GM18526 (cell line): ENCODE measurements around the gene CRY2.

ENCODE experiments used
- POLR2A ChIP-seq: IDR thresholded peaks from 3 replicates; pipeline ENCODE4 v1.6.1; 2011; ENCODE audit not compliant: insufficient read length; ENCODE audit errors: extremely low read depth

CRY2 gene

DNA sequence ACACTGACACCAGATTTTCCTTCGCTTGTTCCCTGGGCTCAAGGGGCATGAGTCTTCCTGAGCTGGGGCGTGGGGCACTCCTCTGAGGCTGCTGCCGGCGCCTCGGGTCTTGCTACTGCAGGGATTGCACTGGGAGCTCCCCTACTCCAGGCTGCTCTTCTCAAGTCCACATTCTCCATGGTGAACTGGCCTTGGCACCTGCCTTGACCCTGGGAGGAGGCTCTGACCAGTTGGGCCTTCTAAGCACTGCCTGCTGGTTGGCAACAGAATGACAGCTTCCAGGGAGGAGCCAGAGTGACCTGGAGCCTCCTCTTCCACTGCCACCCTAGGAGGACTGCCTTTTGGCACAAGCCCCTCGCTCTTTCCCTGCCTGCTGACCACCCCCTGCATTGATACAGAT is 50.3 kb downstream of the CRY2 start:
- TF ChIP-seq POLR2A: no peak

DNA sequence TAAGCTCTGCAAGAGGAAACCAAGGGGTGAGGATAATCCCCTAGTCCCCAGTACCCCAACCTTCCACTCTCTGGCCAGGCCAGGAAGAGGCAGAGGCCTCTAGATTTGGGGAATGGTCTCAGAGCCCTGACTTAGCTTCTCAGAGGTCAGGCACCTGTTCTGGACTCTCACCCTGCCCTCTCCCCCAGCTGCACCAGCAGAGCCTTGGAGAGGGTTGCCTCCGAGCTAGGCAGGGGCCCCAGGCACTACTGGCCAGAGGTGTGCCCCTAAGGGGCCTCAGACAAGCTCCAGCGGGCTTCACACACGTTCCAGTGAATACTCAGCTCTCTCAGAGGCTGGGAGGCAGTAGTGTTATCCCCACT is 51.8 kb downstream of the CRY2 start:
- no peak for TF ChIP-seq POLR2A

DNA sequence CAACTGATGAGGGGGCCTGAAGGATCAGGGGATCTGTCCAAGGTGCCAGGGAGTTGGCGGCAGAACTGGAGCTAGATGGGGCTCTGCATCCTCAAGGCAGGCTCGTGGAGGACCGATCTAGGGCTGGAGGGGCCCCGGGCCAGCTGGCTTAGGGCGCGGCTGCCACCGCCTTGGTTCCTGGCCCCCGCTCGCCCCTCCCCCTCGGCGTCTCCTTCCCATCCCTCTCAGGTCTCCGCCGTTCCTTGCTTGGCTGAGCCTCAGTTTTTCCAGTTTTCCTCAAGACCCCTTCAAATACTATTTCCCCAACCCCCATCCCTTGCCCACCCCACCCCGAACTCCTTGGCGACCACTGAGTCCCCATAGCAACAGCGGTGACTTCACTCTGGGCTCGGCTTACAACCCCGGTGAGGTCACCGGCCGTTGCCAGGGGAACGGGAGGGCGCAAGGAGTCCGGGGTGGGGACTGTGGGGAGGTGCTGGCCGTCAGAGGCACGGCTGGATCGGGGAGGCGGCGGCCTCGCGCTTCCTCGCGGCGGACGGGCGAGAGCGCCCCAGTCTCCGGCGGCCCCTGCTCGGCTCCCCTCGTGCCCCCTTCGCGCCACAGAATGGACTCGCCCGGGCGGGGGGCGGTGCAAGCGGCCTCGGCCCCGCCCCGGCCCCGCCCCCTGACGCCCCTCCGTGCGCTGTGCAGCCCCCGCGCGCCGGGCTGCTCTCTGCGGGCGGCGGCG is 52.3 kb downstream of the CRY2 start:
- no peak for TF ChIP-seq POLR2A

DNA sequence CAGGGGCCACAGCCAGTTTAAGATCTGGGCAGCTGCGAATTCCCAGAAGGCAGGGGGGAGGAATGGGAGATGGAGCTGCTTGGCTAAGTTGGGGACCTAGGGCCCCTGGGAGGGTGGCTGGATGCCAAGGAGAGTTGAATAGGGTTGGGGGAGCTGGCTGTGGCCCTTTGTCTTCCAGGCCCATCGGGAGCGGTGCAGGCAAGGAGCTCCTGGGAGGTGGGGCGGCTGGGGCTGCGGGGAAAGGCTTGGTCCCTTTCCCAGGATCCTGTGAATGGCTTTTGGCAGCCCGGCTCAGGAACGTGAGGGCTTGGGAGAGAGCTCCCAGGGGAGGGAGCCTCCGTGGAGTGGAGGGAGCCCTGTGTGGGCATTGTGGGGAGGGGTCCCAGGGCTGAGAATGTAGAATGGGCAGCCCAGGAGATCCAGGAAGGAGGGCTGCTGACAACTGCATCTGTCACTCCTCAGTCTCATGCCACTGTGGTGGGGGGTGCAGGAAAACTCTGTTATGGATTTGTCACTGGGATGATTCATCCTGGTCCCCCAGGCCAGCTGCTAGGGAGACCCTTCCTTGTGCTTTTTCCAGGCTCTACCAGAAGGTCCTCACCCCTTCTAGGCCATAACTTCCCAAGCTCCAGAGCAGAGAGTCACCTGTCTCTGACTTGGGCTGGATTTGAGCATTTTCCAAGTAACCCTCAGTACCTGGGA is 53.8 kb downstream of the CRY2 start:
- no peak for TF ChIP-seq POLR2A

DNA sequence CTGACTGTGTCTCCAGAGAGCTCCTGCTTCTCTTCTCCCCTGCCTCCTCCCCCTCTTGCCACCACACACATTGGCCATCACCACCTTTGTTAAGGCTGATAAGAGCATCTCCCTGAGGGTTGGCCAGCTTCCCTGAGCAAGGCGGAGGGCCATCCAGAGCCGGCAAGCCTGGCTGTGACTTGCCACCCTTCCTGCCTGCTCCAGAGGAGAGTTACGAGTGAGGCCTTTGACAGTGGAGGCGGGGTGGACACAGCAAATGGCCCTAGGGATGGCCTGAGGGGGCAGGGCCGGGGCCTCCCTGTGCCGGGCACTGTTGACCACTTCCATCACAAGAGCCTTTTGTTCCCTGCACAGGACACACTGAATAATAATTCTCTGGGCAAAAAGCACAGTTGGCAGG is 54.4 kb downstream of the CRY2 start:
- TF ChIP-seq POLR2A: no peak

DNA sequence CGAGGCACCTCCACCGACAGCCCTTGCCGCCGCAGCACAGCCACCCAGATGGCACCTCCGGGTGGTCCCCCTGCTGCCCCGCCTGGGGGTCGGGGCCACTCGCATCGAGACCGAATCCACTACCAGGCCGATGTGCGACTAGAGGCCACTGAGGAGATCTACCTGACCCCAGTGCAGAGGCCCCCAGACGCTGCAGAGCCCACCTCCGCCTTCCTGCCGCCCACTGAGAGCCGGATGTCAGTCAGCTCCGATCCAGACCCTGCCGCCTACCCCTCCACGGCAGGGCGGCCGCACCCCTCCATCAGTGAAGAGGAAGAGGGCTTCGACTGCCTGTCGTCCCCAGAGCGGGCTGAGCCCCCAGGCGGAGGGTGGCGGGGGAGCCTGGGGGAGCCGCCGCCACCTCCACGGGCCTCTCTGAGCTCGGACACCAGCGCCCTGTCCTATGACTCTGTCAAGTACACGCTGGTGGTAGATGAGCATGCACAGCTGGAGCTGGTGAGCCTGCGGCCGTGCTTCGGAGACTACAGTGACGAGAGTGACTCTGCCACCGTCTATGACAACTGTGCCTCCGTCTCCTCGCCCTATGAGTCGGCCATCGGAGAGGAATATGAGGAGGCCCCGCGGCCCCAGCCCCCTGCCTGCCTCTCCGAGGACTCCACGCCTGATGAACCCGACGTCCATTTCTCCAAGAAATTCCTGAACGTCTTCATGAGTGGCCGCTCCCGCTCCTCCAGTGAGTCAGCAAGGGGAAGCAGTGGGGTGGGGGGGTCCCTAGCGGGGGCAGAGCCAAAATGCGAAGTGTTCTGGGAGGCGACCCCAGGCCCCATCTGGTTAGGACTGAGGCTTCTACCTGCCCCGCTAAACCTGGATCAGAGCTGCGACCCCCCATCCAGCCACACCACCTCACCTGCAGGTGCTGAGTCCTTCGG is 55.4 kb downstream of the CRY2 start:
- TF ChIP-seq POLR2A: no peak

DNA sequence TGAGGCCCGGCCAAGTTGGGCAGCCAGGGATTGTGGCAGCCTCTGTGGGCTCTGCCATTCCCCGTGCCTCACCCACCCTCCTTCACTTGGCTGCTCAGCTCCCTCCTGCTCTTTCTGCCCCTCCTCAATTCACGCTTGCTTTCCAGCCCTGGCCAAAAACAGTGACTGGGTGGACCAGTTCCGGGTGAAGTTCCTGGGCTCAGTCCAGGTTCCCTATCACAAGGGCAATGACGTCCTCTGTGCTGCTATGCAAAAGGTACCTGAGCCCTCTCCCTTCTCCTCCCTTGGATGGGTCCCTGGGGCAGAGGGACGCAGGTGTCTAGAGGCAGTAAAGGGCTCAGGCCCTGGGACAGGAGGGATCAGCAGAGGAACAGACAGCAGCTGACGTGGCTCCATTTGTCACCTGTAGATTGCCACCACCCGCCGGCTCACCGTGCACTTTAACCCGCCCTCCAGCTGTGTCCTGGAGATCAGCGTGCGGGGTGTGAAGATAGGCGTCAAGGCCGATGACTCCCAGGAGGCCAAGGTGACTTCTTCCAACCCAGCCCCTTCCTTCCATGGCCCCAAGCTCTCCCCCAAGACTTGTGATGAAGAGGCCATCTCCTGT is 57.1 kb downstream of the CRY2 start:
- no peak for TF ChIP-seq POLR2A

DNA sequence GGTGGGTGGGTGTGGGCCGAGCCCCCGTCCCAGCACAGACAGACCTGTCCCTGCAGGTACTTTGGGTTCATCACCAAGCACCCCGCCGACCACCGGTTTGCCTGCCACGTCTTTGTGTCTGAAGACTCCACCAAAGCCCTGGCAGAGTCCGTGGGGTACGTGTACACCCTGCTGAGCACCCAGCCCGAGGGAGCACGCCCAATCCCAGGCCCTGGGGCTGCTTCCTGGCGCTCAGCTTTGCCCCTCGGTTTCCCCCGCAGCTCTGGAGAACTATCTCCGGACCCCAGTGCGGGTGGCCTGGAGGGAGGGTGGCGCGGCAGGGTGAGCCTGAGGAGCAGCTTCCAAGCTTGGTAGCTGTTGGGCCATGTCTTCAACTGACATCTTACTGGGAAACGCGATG is 57.8 kb downstream of the CRY2 start:
- no peak for TF ChIP-seq POLR2A

DNA sequence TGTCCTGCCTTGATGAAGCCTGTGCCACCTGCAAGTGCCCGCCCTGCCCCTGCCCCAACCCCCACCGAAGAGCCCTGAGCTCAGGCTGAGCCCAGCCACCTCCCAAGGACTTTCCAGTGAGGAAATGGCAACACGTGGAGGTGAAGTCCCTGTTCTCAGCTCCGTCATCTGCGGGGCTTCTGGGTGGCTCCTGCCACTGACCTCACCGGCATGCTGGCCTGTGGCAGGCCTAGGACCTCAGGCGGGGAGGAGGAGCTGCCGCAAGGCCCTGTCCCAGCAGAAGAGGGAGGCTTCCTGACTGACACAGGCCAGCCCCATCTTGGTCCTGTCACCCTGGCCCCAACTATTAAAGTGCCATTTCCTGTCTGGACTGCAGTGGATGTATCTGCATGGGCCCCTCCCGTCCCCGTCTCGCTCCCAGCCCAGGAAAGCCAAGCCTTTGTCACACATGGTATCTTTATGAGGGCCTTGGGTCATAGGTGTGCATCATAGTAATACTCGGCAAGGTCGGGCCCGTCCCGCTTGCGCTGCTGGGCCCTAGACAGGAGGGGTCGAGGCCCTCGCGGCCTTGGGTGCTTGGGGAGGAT is 58.9 kb downstream of the CRY2 start:
- no peak for TF ChIP-seq POLR2A

DNA sequence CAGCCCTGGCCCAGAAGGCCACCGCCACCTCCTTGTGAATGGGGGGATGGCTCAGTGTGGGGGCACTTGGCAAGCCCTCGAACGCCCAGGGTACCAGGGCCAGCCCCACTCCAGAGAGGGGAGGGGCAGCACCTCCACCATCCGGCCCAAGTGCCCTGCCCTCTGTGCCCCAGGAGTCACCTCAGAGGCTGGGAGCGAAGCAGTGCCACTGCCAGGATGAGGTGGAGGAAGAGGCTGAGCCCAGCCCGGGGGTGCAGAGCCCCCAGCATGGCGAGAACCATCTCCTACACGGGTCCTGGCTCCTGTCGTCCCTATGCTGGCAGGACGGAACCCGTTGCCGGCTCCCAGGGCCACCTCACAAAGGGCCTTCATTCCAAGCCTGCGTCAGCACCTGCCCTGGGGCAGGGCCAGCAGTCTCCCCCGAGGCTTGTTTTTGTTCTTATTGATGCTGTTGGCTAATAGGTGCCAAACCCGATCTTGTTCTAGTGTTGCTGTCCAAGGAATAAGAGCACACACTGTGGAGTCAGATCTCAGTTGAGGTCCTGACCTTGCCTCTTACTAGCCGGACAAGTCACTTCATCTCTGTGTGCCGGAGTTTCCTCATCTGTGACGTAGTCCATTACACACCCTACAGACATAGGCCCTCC is 59.8 kb downstream of the CRY2 start, which contains the start of gene FREY1:
Gene FREY1 (minus strand): TSS at position 307 of the 647 bp plus-strand sequence. CDS start 26 bp downstream, at position 281.
- TF ChIP-seq POLR2A: no peak

DNA sequence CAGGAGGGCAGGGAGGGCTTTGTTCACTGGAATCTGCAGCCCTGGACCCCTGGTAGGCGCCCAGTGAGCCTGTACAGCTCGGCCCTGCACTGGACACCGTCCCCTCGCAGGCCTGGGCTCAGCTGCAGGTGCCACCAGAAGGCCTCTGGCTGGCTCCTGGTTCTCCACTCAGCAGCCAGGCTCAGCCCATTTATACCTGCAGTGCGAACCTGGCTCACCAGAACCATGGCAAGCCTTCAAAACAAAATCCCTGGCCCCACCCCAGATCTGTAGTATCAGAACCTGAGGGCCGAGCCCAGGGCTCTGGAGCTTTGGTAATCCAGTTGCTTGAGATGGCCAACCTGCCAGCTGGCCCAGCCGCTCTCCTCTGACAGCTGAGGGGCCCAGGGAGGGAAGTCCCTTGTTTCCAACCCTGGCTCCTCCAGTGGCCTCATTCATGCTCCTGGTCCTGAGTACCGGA is 60.7 kb downstream of the CRY2 start:
- TF ChIP-seq POLR2A: no peak

DNA sequence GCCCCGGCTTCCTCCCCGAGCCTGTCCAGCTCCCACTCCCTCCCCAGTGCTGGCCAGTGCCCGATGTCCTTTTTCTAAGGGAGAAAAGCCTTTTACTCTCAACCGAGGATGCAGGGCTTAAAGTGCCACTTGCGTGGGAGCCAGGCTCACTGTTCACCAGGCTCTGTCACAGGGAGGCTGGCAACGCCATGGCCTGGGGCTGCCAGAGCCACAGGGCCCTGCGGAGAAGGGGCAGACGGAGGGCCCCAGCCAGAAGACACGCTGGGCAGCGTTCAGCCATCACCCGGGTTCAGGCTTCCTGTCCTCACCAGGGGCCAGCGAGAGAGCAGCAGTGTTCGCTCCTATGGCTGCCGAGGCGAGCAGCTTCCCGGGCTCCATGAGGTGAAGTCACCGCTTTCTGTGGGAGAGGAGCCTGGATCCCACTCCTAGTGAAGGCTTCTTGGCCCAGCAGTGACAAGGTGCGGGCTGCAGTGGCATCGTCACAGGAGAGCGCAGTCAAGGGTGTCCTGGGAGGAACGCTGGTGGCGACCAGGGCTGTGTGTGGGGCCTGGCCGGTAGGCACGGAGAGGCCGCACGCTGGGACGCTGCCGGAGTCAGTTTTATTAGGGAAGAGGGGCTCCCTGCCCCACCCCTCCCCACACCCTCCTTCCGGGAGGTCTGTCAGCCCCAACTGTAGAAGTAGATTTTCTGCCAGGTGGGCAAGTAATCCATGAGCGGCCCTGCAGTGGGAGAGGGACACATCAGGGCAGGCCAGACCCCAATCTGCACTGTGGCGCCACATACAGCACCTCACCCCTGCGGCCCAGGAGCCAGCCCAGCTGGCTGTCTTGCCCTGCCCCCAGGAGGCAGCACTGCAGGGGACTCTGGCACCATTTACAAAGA is 62.6 kb downstream of the CRY2 start:
- TF ChIP-seq POLR2A: no peak

DNA sequence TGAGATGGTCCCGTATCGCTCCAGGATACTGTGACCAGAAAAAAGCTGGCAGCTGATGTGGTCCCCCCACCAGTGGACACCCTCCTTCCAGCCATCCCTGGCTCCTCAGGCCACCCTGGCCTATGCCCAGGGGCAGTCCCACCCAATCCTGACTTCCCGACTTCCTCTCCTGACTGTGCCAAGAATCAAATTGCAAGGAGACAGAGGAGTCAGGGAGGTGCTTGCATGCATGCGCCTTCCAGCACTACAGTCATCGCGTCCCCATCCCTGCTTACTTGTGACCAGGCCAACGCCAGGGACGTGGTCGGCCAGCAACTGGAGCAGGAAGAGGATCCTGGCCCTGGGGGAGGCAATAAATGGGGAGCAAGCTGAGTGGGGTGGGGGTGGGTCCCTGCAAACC is 63.3 kb downstream of the CRY2 start:
- TF ChIP-seq POLR2A: no peak

DNA sequence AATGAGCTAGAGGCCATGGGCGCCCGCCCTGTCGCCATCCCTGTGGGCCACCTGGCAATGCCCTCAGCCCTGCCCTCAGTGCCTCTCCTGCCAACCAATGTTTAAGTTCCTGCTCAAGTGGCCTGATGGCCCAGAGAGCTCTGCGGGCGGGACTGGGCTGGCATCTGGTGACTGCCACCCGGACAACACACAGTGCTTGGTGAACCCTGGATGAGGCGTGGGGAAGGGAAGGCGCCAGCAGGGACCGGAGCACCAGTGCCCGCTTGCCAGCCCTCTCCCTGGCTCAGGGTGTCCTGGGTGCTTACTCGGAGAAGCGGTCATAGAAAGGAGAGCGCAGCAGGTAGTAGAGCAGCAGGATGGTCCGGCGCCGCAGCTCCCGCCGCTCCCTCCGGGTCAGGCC is 66.2 kb downstream of the CRY2 start:
- no peak for TF ChIP-seq POLR2A
